H1 (cell line): ENCODE measurements around the gene ORMDL1. TPM values are rescaled to one million over a fixed set of nuclear protein-coding genes. Genes with fewer than 3 reads are reported as not detected.

Experiments used
- ASH2L ChIP-seq: fragments of 200-600, 300-600 bp; sonication (generic); IDR thresholded peaks from one replicate; pipeline ENCODE4 v1.7.1; 2017; ENCODE audit warnings: low read length
- BACH1 ChIP-seq: IDR thresholded peaks from 2 replicates; pipeline ENCODE4 v1.6.1; 2012; ENCODE audit warnings: low read length, improper control_type of control experiment
- BRCA1 ChIP-seq: IDR thresholded peaks from 2 replicates; pipeline ENCODE4 v1.6.1; 2012; ENCODE audit warnings: low read depth, low read length, improper control_type of control experiment
- CHD2 ChIP-seq: IDR thresholded peaks from 2 replicates; pipeline ENCODE4 v1.6.1; 2012; ENCODE audit warnings: low read length, improper control_type of control experiment
- CREB1 ChIP-seq: IDR thresholded peaks from 2 replicates; pipeline ENCODE4 v1.6.1; 2012; ENCODE audit warnings: inconsistent platforms
- HDAC6 ChIP-seq: IDR thresholded peaks from one replicate; pipeline ENCODE4 v1.7.1; 2012; ENCODE audit warnings: low read depth, mild to moderate bottlenecking, inconsistent platforms, low read length, moderate library complexity
- JUN ChIP-seq: IDR thresholded peaks from 2 replicates; pipeline ENCODE4 v1.6.1; 2011; ENCODE audit warnings: low read depth, mild to moderate bottlenecking, improper control_type of control experiment, low read length
- JUND ChIP-seq: IDR thresholded peaks from 2 replicates; pipeline ENCODE4 v1.6.1; 2011; ENCODE audit warnings: mild to moderate bottlenecking, improper control_type of control experiment, low read length
- KDM1A ChIP-seq: fragments of 200-600, 300-600 bp; sonication (generic); IDR thresholded peaks from 2 replicates; pipeline ENCODE4 v1.7.1; 2016; ENCODE audit warnings: mild to moderate bottlenecking, low read length, borderline replicate concordance
- KDM4A ChIP-seq: IDR thresholded peaks from one replicate; pipeline ENCODE4 v1.7.1; 2012; ENCODE audit warnings: low read depth, mild to moderate bottlenecking, moderate library complexity, low read length, inconsistent platforms; ENCODE audit not compliant: severe bottlenecking
- KDM5A ChIP-seq: fragments of 200-600 bp; IDR thresholded peaks from 2 replicates; pipeline ENCODE4 v1.7.1; 2012; ENCODE audit warnings: mild to moderate bottlenecking, low read length, inconsistent platforms, mixed read lengths
- MAX ChIP-seq: IDR thresholded peaks from 2 replicates; pipeline ENCODE4 v1.6.1; 2012; ENCODE audit warnings: inconsistent platforms
- PHF8 ChIP-seq: fragments of 200-600 bp; sonication (generic); conservative IDR thresholded peaks from 2 replicates; pipeline ENCODE4 v1.7.1; 2012; ENCODE audit warnings: low read depth, mild to moderate bottlenecking, inconsistent platforms, low read length, moderate library complexity
- POLR2A ChIP-seq, 2 experiments: IDR thresholded peaks; 1 replicate in 1 of 2; 2 replicates in 1 of 2; pipeline ENCODE4 v1.6.1; 2011; ENCODE audit warnings: low read depth in 2 of 2, low read length in 2 of 2, mild to moderate bottlenecking in 2 of 2; ENCODE audit errors: control extremely low read depth in 1 of 2
- RAD21 ChIP-seq, 2 experiments: IDR thresholded peaks in 1 of 2; conservative IDR thresholded peaks in 1 of 2; 2 replicates each; pipeline ENCODE4 v1.6.1; 2011; ENCODE audit warnings: low read depth in 2 of 2, low read length in 2 of 2, improper control_type of control experiment in 1 of 2, inconsistent platforms in 1 of 2, mild to moderate bottlenecking in 1 of 2, moderate library complexity in 1 of 2
- RFX5 ChIP-seq: IDR thresholded peaks from 2 replicates; pipeline ENCODE4 v1.6.1; 2011; ENCODE audit warnings: low read depth, low read length, improper control_type of control experiment, borderline replicate concordance
- RNF2 ChIP-seq: fragments of 200-900, 300-1000 bp; sonication (generic); IDR thresholded peaks from 2 replicates; pipeline ENCODE4 v1.7.1; 2016; ENCODE audit warnings: borderline replicate concordance, low read depth, mild to moderate bottlenecking, antibody characterized with exemption, low read length; ENCODE audit not compliant: poor library complexity, severe bottlenecking; ENCODE audit errors: missing control alignments
- RXRA ChIP-seq: IDR thresholded peaks from 2 replicates; pipeline ENCODE4 v1.6.1; 2011; ENCODE audit warnings: low read depth, mild to moderate bottlenecking, low read length, moderate library complexity; ENCODE audit not compliant: insufficient read depth
- SIN3A ChIP-seq, 2 experiments: IDR thresholded peaks in 1 of 2; conservative IDR thresholded peaks in 1 of 2; 2 replicates each; pipeline ENCODE4 v1.6.1; 2011 to 2012; ENCODE audit warnings: low read length in 2 of 2, improper control_type of control experiment in 1 of 2, low read depth in 1 of 2, mild to moderate bottlenecking in 1 of 2
- SIX5 ChIP-seq: IDR thresholded peaks from 2 replicates; pipeline ENCODE4 v1.6.1; 2011; ENCODE audit warnings: mild to moderate bottlenecking, low read depth, low read length
- SP2 ChIP-seq: IDR thresholded peaks from 2 replicates; pipeline ENCODE4 v1.6.1; 2012; ENCODE audit warnings: mild to moderate bottlenecking, low read length, inconsistent platforms
- SP4 ChIP-seq: IDR thresholded peaks from 2 replicates; pipeline ENCODE4 v1.6.1; 2012; ENCODE audit warnings: low read length, inconsistent platforms
- SRF ChIP-seq: IDR thresholded peaks from 2 replicates; pipeline ENCODE4 v1.6.1; 2011; ENCODE audit warnings: mild to moderate bottlenecking, low read depth, low read length, moderate library complexity
- TEAD4 ChIP-seq: IDR thresholded peaks from 2 replicates; pipeline ENCODE4 v1.6.1; 2012; ENCODE audit warnings: low read depth, low read length, inconsistent platforms, mixed read lengths
- polyA plus RNA-seq, 7 experiments: library from polyadenylated mRNA; depleted of rRNA in 3 of 7; stranded (reverse) in 5 of 7; unstranded in 2 of 7; fragments of >200 nt in 5 of 7; fragments of 200-250 nt in 2 of 7; gene quantifications; 1 replicate in 5 of 7; 2 replicates in 1 of 7; 4 replicates in 1 of 7; pipeline versions ENCODE4 v1.2.1 to v1.2.3, GENCODE V29; 2011 to 2013; ENCODE audit warnings: missing spikeins in 2 of 7, mixed read lengths in 2 of 7
- total RNA-seq: library from RNA; stranded (reverse); fragmentation: NEBNext Ultra II Directional; extraction: Animal tissue kit (Norgen Biotek cat#: 25700); gene quantifications from 2 replicates; pipeline ENCODE4 v1.2.1, GENCODE V29; 2021

The ORMDL1 gene
- total and polyA plus RNA-seq, 2 of the 8 experiments (the other 6 are each of a cell fraction or from before 2014, with no cell fraction given): 34.9 to 58.1 TPM

- no peak for TF ChIP-seq JUN
- TF ChIP-seq RFX5: no peak
- TF ChIP-seq RNF2: no peak
- TF ChIP-seq BACH1: peak; percentile 4; the same call in 1 of the 2 replicates
- no peak for TF ChIP-seq RXRA
- no peak for TF ChIP-seq KDM5A
- TF ChIP-seq MAX: peak; percentile 83
- peak in 1 of 2 experiments; percentile 17; a peak in 1 of 4 replicates for TF ChIP-seq SIN3A (conservative IDR thresholded peaks at IDR 0.05 in 1 of 2, IDR thresholded peaks at IDR 0.05 in 1 of 2; ENCODE audit: low read depth in 1 of 2, low read length in 2 of 2)
- peak; percentile 99 for TF ChIP-seq PHF8
- TF ChIP-seq TEAD4: no peak
- TF ChIP-seq SP4: no peak; the same call in 1 of the 2 replicates
- TF ChIP-seq ASH2L: peak; percentile 97
- no peak for TF ChIP-seq JUND
- peak; percentile 90 to 94 for TF ChIP-seq POLR2A (IDR thresholded peaks at IDR 0.05; ENCODE audit: control extremely low read depth in 1 of 2, low read depth in 2 of 2, low read length in 2 of 2)
- TF ChIP-seq KDM1A: peak; percentile 94; the same call in 1 of the 2 replicates
- TF ChIP-seq SRF: no peak
- no peak for TF ChIP-seq HDAC6
- peak; percentile 94 for TF ChIP-seq KDM4A
- TF ChIP-seq SP2: peak; percentile 50; the same call in 1 of the 2 replicates
- TF ChIP-seq SIX5: no peak
- TF ChIP-seq CHD2: peak; percentile 76
- TF ChIP-seq RAD21 (IDR thresholded peaks at IDR 0.05 in 1 of 2, conservative IDR thresholded peaks at IDR 0.05 in 1 of 2; ENCODE audit: low read depth in 2 of 2, low read length in 2 of 2): no peak
- no peak for TF ChIP-seq BRCA1
- TF ChIP-seq CREB1: peak; percentile 73
- TF ChIP-seq, all 59 proteins: peak for 22
Measured at GRCh38 chr2:189783927-189784867, at the start of gene ORMDL1, which contains the start of gene PMS1 (continued).
